SHP77 treated with DMSO at 0.1 percent for 48 hours (cell line): ENCODE data around the gene ALG14.

Experiments
- DNase-seq: peaks from one replicate; lab custom pipeline; 2025; lab: John Stamatoyannopoulos, UW

The ALG14 gene

DNA sequence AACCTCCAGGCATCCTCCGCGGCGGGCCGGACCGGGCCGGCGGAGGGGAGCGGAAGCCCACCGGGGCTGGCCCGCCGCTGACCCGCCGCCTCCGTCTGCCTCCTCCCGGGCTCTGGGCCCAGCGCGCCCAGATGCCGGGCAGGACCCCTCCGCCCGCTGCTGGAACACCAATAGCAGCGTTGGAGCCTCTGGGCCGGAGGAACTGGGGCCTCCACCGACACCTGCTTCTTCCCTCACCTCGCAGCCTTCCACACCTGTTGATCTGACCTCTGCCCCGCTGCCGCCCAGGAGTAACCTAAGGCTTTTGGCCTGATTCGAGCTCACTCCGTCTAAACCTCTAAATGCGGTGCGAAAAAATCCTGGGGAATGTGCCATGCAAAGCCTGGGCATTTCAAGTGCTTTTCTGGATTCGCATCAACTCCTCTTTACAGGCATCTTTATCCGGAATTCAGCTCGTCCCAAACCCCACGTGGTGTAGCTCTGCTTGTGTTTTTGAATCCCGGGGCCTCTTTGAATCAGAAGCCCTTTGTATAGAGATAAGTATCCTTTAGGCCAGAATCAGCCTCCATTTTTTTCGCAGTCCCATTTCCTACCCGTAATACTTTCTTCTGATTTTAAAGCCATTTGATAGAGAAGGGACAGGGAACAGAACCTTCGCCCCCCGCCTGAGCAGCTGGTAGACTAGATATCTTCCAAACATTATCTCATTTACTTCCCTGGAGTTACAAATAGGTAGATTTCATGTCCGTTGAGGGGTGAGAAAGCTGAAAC is 145.2 kb downstream of the ALG14 start:
- no peak for DNase-seq

DNA sequence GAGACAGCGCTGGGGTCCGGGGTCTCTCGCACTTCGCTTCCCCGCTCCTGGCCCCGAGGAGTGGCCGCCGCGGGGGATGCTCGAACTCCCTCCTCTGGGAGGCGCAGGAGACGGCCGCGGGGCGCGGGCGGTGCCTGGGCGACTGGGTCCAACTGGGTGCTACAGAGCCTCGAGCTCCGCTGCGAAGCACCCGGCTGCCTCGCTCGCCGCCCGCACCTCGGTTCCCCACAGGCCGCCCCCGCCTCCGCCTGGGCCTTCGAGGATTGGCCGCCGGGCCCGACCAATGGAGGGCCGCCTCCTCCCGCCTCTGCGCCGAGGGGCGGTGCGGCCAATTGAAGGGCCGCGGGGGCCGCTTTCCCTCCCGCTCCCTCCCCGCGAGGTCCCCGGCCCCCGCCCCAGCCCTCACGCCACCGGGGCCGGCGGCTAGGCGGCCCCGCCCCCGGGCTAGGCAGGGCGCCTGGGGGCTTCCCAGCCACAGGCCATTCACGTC is 145.8 kb downstream of the ALG14 start, which contains the start of gene CNN3:
CNN3 (minus strand) TSS at position 196 of the 490 bp plus-strand sequence. CDS start 216 bp downstream, outside the sequence.
- DNase-seq = peak; percentile 78

DNA sequence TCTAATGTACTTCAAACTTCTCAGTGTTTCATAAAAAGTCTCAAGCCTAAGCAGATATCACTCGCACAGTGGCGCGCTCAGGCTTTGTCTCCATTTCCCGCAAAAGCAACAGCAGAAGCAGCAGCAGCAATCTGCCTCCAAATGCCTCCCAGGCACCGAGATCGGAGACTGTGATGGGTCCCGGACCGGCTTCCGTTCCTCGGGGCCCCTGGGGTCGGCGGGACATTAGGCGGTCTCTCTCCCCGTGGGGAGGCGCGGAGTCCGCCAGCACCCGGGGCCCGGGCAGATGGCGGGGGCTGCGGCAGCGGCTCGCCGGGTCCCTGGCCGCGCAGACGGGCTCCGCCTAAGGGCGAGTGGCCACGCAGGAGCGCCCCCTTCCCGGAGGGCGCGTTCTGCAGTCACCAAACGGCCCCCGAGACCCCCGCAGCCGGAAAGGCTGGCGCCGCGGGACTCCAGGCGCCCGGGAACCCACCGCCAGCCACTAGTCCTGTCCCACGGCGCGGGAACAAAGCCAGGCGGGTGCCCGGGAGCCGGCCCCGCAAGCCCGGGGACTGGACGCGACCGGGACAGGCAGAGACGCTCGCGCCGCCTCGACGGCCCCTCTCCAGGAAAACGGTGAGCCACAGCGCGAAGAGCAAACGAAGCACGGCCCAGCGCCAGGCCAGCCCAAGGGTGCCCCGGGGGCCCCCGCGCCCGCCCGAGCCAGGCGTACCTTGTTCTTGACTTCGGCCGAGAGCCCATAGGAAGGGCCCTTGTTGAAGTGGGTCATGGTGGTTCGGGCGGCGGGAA is 146.4 kb downstream of the ALG14 start:
- DNase-seq = no peak

DNA sequence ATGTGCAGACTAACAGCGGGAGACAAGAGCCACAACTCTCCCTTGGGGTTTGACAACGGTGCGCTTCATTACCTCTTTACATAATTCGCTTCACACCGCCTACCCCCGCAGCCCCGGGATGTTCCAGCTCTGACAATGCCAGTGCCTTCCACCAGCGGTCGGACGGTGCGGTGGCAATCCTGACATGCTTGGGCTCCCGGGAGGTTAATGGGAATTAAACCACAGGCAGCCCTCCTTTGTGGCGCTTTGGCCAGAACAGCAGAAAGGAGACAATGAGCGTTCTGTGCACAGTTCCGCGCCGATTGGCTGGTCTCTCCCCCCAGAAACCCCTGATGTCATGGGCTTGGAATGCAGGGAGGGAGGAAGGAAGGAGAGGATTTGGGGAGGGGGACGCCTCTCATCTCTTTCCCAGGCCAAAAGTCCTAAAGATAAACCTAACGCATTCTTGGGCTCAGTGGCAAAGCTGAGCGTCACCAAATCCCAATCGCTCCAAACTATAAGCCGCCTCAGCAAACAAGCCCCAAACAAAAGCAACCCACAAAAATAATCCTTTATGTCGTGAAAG is 147.1 kb downstream of the ALG14 start:
- peak; percentile 15 for DNase-seq

DNA sequence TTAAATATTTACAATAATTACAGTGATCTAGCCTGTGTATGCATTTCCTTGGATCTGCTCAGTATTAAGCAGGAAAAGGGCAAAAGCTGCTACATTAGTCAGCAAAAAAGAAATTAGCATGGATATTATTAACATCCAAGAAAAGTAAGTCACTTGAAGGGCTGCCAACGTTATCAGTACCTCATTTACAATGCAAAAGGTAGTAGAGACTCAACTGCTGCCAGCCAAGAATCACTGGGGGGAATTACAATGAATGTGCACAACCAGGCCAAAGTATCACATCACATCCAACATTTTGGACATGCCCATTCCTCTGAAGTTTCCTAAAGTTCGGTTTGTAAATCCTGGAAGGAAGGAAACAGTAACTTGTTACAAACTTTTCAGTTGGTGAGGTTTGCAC is 147.7 kb downstream of the ALG14 start:
- DNase-seq = no peak
